Tibial nerve (tissue), 4 donors: ENCODE measurements around the gene KIF6. TPM values are rescaled to one million over a fixed set of nuclear protein-coding genes. Genes with fewer than 3 reads are reported as not detected.
A peak's percentile ranks its signal among the peaks of the same experiment; 100 is the strongest.
"Not testable (repeated sequence)": the region's sequence is repeated elsewhere in the genome, so short reads cannot be mapped to it uniquely, and the experiment has no call there.

Experiments
- DNase-seq, 2 donors: peaks; one replicate each; pipeline ENCODE4 v3.0.0-alpha.2; 2019; ENCODE audit warnings: low spot score in 2 of 2
- H3K27ac ChIP-seq, 4 donors: fragments of 200-600 bp; sonication (generic) in 3 of 4; one replicate each; pipeline ENCODE4 v1.5.1; 2017 to 2019; ENCODE audit warnings: mild to moderate bottlenecking in 1 of 4
- H3K27me3 ChIP-seq, 2 donors: fragments of 200-600 bp; sonication (generic) in 1 of 2; one replicate each; pipeline versions ENCODE4 v1.5.1 to v1.6.0; 2017 to 2019
- H3K36me3 ChIP-seq, 3 donors: fragments of 200-600 bp; sonication (generic); one replicate each; pipeline ENCODE4 v1.5.1; 2018 to 2019
- H3K4me1 ChIP-seq, 4 donors: fragments of 200-600 bp; sonication (generic) in 3 of 4; one replicate each; pipeline ENCODE4 v1.5.1; 2017 to 2019
- H3K4me3 ChIP-seq, 4 donors: fragments of 200-600 bp; sonication (generic) in 3 of 4; one replicate each; pipeline ENCODE4 v1.5.1; 2017 to 2019; ENCODE audit warnings: mild to moderate bottlenecking in 1 of 4, moderate library complexity in 1 of 4
- H3K9me3 ChIP-seq, 4 donors: fragments of 200-600 bp; sonication (generic) in 3 of 4; one replicate each; pipeline ENCODE4 v1.5.1; 2017 to 2019
- EP300 ChIP-seq, 2 donors: sonication (generic); formaldehyde crosslinking; IDR thresholded peaks; one replicate each; pipeline ENCODE4 v1.6.1; 2017; ENCODE audit warnings: antibody characterized with exemption in 2 of 2, mild to moderate bottlenecking in 1 of 2
- POLR2A ChIP-seq, 2 donors: fragments of 450-650 bp; IDR thresholded peaks; one replicate each; pipeline ENCODE4 v1.6.1; 2017; ENCODE audit warnings: antibody characterized with exemption in 2 of 2, mild to moderate bottlenecking in 2 of 2, moderate library complexity in 2 of 2
- WGBS, 2 donors: methylation state at CpG; one replicate each; pipeline ENCODE4 v1.1.5; 2018; 5-methylcytosine and 5-hydroxymethylcytosine counted together
- total RNA-seq, 4 donors: library from RNA; depleted of rRNA; stranded (reverse); fragments of >200 nt; gene quantifications; one replicate each; pipeline ENCODE4 v1.1.0, GENCODE V29; 2016
- TF ChIP-seq, protein P1 (sequence below), 5 experiments: fragments of 200-600 bp in 3 of 5; fragments of 450-650 bp in 2 of 5; sonication (generic) in 3 of 5; IDR thresholded peaks; one replicate each; pipeline ENCODE4 v1.5.1; 2016 to 2019; ENCODE audit warnings: antibody characterized with exemption in 5 of 5, mild to moderate bottlenecking in 3 of 5, moderate library complexity in 2 of 5

KIF6 gene
- total RNA-seq, 4 donors from 2014 or later: 0.22 to 0.59 TPM; not detected in 2

DNA sequence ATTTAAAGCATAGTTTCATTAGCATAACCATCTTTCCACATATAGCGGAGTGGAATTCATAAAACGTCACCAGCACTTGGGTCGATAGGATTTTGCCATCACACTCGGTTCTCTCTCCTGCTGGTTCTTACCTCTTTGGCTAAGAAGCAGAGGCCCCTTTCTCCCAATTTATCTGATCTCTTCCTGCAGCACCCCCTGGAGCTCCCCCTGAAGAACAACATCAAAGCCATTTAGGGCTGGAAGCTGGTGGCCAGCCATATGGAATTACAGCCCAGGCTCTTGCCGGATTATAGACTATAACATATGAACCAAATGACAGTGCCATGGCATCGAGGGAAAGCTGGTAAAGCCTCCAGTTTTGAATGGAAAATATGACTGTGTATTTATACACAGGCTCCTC is 6.4 kb upstream of the KIF6 start:
- TF ChIP-seq POLR2A (IDR thresholded peaks at IDR 0.05): no peak
- TF ChIP-seq, protein P1, sequence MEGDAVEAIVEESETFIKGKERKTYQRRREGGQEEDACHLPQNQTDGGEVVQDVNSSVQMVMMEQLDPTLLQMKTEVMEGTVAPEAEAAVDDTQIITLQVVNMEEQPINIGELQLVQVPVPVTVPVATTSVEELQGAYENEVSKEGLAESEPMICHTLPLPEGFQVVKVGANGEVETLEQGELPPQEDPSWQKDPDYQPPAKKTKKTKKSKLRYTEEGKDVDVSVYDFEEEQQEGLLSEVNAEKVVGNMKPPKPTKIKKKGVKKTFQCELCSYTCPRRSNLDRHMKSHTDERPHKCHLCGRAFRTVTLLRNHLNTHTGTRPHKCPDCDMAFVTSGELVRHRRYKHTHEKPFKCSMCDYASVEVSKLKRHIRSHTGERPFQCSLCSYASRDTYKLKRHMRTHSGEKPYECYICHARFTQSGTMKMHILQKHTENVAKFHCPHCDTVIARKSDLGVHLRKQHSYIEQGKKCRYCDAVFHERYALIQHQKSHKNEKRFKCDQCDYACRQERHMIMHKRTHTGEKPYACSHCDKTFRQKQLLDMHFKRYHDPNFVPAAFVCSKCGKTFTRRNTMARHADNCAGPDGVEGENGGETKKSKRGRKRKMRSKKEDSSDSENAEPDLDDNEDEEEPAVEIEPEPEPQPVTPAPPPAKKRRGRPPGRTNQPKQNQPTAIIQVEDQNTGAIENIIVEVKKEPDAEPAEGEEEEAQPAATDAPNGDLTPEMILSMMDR (IDR thresholded peaks at IDR 0.05): no peak
- TF ChIP-seq EP300 (IDR thresholded peaks at IDR 0.05): no peak
- Histone ChIP-seq H3K27me3 (no peaks in the 10 kb centered on the region), H3K27ac (no peak overlapping the region), H3K36me3 (no peaks in the 10 kb centered on the region), H3K4me3 (no peak overlapping the region), H3K9me3 (no peaks in the 10 kb centered on the region), H3K4me1 (no peaks in the 10 kb centered on the region)
- no peak for DNase-seq
- whole genome bisulfite sequencing, 2 donors: 74 to 76% methylated on average over 6 of the region's 6 CpGs

DNA sequence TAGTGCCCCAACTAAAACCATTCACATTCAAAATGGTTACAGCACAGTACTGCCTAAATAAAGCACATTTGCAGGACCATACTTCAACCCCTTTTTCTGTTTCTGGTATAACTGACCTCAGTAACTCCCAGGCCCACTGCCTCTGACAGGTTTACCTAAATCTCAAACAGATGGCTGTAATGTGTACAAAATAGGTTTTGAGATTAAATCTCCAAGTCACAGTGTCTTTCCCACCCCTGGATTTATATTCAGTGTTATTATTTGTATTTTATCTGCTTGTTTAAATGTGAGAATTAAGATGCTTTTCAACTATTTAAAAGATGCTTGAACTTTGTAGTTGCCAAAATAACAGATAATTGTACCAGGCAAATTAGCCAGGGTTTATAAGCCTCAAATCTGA is 4.7 kb upstream of the KIF6 start:
- no peak overlapping the region for H3K4me3 ChIP-seq
- TF ChIP-seq EP300 (IDR thresholded peaks at IDR 0.05): no peak
- TF ChIP-seq, protein P1 (IDR thresholded peaks at IDR 0.05): no peak
- TF ChIP-seq POLR2A (IDR thresholded peaks at IDR 0.05): no peak
- DNase-seq: no peak
- H3K36me3 ChIP-seq: no peaks in the 10 kb centered on the region
- no peaks in the 10 kb centered on the region for H3K27me3 ChIP-seq
- H3K27ac ChIP-seq: no peak overlapping the region
- no peaks in the 10 kb centered on the region for H3K9me3 ChIP-seq
- H3K4me1 ChIP-seq: peaks cover 0 to under 1% (median 0%) of the 10 kb centered on the region in 4 donors

DNA sequence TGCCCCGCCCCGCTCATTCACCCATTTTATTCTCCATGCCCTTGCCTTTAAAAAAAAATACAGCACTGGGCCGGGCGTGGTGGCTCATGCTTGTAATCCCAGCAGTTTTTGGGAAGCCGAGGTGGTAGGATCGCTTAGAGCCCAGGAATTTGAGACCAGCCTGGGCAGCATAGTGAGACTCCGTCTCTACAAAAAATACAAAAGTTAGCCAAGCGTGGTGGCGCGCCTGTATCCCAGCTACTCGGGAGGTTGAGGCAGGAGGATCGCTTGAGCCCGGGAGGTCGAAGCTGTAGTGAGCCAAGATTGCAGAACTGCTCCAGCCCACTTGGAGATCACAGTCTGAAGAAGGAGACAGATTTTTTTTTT is 407 bp upstream of the KIF6 start:
- Histone ChIP-seq H3K4me1 (peaks cover 0 to 6% (median 0%) of the 10 kb centered on the region in 4 donors), H3K9me3 (no peaks in the 10 kb centered on the region), H3K36me3 (no peaks in the 10 kb centered on the region), H3K27ac (peak overlapping the region in 3 of 4 donors; percentile 9 to 83 (median 37)), H3K4me3 (peak overlapping the region; percentile 60 to 93 (median 74)), H3K27me3 (no peaks in the 10 kb centered on the region)
- 59 to 62% methylated on average over 14 of the region's 14 CpGs for WGBS, 2 donors
- DNase-seq: no peak
- TF ChIP-seq EP300 (IDR thresholded peaks at IDR 0.05): no peak
- TF ChIP-seq, protein P1 (IDR thresholded peaks at IDR 0.05): peak in 1 of 5 experiments; percentile 5

DNA sequence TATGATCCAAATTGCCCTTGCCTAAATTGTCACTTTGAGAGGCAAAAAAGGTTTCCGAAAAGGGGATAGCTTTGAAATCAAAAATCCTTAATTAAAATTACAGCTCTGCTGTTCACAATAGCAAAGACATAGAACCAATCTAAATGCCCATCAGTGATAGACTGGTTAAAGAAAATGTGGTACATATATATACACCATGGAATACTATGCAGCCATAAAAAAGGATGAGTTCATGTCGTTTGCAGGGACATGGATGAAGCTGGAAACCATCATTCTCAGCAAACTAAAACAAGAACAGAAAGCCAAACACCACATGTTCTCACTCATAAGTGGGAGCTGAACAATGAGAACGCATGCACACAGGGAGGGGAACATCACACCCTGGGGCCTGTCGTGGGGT is 1.9 kb downstream of the KIF6 start:
- not testable (repeated sequence) for H3K4me1 ChIP-seq, H3K27ac ChIP-seq, H3K27me3 ChIP-seq, DNase-seq, H3K4me3 ChIP-seq, H3K36me3 ChIP-seq, H3K9me3 ChIP-seq
- WGBS, 2 donors: 88 to 93% methylated on average over 4 of the region's 4 CpGs

DNA sequence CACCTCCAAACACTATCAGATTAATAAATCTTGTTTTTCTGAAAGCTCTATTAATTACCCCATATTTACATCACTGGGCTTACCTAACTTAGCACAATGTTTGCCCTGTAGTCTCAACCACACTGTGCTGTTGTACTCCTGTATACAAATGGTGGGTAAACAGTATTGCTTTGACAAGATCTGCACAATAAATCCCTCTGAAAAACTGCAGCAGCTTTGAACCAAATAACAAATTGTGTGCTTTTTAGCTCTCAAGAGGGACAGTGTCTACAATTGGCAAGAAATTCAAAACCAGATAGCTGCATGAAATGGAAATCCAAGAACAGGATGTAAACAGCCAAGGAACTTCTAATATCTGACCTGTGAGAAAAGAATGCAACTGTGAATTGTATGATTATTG is 10.4 kb downstream of the KIF6 start:
- Histone ChIP-seq H3K36me3 (no peaks in the 10 kb centered on the region), H3K27ac (no peak overlapping the region), H3K4me3 (no peak overlapping the region), H3K9me3 (no peaks in the 10 kb centered on the region), H3K27me3 (no peaks in the 10 kb centered on the region), H3K4me1 (no peaks in the 10 kb centered on the region)
- TF ChIP-seq POLR2A (IDR thresholded peaks at IDR 0.05) (no peak), EP300 (IDR thresholded peaks at IDR 0.05) (no peak)
- TF ChIP-seq, protein P1 (IDR thresholded peaks at IDR 0.05): no peak
- DNase-seq: no peak

DNA sequence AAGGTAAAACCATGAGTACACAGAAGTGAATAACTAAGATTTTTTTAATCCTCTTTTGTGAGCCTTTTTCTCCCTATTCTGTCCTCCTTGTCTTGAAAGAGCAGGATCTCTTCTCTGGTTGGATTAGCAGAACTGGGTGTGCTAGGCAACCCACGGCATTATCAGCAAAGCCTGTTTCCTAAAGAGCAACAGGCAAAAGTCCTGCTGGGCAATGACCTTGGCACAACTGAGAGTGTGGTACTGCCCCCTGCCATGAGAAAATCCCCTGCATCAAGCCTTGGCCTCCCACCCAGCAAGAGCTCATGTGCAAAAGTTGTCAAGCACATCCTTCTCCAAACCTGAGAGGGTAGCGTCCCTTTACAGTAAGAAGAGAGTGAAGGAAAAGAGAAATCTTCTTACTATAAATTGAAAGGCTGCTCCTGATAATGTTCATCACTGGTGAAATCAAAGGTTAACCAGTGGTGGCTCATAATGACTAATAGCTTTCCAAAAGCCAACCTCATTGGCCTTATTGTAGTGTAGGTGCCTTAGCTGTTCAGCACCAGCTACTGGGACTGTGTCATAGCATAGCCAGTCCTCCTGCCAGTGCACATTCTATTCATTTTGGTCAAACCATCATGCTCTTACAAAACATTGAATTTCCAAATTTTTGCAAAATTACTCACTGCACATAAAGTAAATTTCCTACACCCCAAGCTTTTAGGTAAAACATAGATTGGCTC is 17.1 kb downstream of the KIF6 start:
- no peaks in the 10 kb centered on the region for H3K9me3 ChIP-seq
- TF ChIP-seq EP300 (IDR thresholded peaks at IDR 0.05) (no peak), POLR2A (IDR thresholded peaks at IDR 0.05) (no peak)
- TF ChIP-seq, protein P1 (IDR thresholded peaks at IDR 0.05): no peak
- H3K27me3 ChIP-seq: no peaks in the 10 kb centered on the region
- no peak for DNase-seq
- H3K4me3 ChIP-seq: no peak overlapping the region
- H3K27ac ChIP-seq: no peak overlapping the region
- 91 to 92% methylated on average over 2 of the region's 2 CpGs for WGBS, 2 donors
- H3K4me1 ChIP-seq: no peaks in the 10 kb centered on the region
- no peaks in the 10 kb centered on the region for H3K36me3 ChIP-seq
